GM12878 (cell line): ENCODE results near the gene CLDN9. TPM values are rescaled to one million over a fixed set of nuclear protein-coding genes. Genes with fewer than 3 reads are reported as not detected.

Experiments
- ASH2L ChIP-seq: fragments of 300-600, 200-600 bp; sonication (generic); IDR thresholded peaks from 2 replicates; pipeline ENCODE4 v1.6.1; 2017; ENCODE audit warnings: low read depth, mild to moderate bottlenecking, borderline replicate concordance
- BACH1 ChIP-seq: fragments of 450-650 bp; IDR thresholded peaks from 2 replicates; pipeline ENCODE4 v1.6.1; 2017; ENCODE audit warnings: mild to moderate bottlenecking, borderline replicate concordance
- HDGF ChIP-seq: fragments of 450-650 bp; IDR thresholded peaks from 2 replicates; pipeline ENCODE4 v1.6.1; 2016; ENCODE audit warnings: antibody characterized with exemption
- IRF4 ChIP-seq: IDR thresholded peaks from 2 replicates; pipeline ENCODE4 v1.6.1; 2011; ENCODE audit warnings: low read depth, low read length
- MEF2B ChIP-seq: fragments of 450-650 bp; IDR thresholded peaks from 2 replicates; pipeline ENCODE4 v1.6.1; 2018; ENCODE audit warnings: mild to moderate bottlenecking, moderate library complexity; ENCODE audit not compliant: partially characterized antibody, poor library complexity, severe bottlenecking
- NFYA ChIP-seq: IDR thresholded peaks from 2 replicates; pipeline ENCODE4 v1.6.1; 2011; ENCODE audit warnings: low read depth, mild to moderate bottlenecking, low read length, improper control_type of control experiment, borderline replicate concordance
- PKNOX1 ChIP-seq: fragments of 450-650 bp; IDR thresholded peaks from 2 replicates; pipeline ENCODE4 v1.6.1; 2016; ENCODE audit warnings: mild to moderate bottlenecking
- PRDM15 ChIP-seq: fragments of 450-650 bp; formaldehyde crosslinking; IDR thresholded peaks from 2 replicates; pipeline ENCODE4 v1.4.0; 2020; ENCODE audit warnings: mild to moderate bottlenecking, moderate library complexity
- RUNX3 ChIP-seq: IDR thresholded peaks from 2 replicates; pipeline ENCODE4 v1.6.1; 2012; ENCODE audit warnings: low read length, inconsistent platforms
- SREBF1 ChIP-seq: IDR thresholded peaks from 2 replicates; pipeline ENCODE4 v1.6.1; 2012; ENCODE audit warnings: mild to moderate bottlenecking, low read length
- polyA plus RNA-seq, 11 experiments: library from polyadenylated mRNA; depleted of rRNA in 4 of 11; unstranded in 6 of 11; stranded (reverse) in 5 of 11; fragments of >200 nt; fragmentation: Nextera tagmentation in 4 of 11; fragmentation: Illumina TruSeq in 1 of 11; extraction: Ambion mirVana in 4 of 11; extraction: Trizol in 1 of 11; gene quantifications; 1 replicate in 1 of 11; 2 replicates in 10 of 11; pipeline versions ENCODE4 v1.2.1 to v1.2.3, GENCODE V29; 2011 to 2016; ENCODE audit warnings: inconsistent platforms in 2 of 11, missing spikeins in 2 of 11, low read depth in 1 of 11
- total RNA-seq, 4 experiments: library from RNA; depleted of rRNA in 3 of 4; stranded (reverse); fragments of >200 nt in 3 of 4; fragmentation: Illumina TruSeq in 1 of 4; extraction: Trizol in 1 of 4; gene quantifications; 2 replicates each; pipeline versions ENCODE4 v1.2.1 to v1.2.3, GENCODE V29; 2013 to 2021

CLDN9 gene
- total and polyA plus RNA-seq, 10 of the 15 experiments (the other 5 are each of a cell fraction or from before 2014, with no cell fraction given) = not detected

- TF ChIP-seq PKNOX1 = no peak
- no peak for TF ChIP-seq HDGF
- TF ChIP-seq BACH1 = no peak
- TF ChIP-seq IRF4 = no peak
- TF ChIP-seq RUNX3 = no peak
- TF ChIP-seq ASH2L = no peak
- TF ChIP-seq SREBF1 = no peak
- no peak for TF ChIP-seq MEF2B
- no peak for TF ChIP-seq PRDM15
- no peak for TF ChIP-seq NFYA
These were observed at the start of gene CLDN9 (continued) for GRCh38 chr16:3012828-3013420.
